Keratinocyte (primary cell): ENCODE measurements around the gene TRAPPC2. TPM values are rescaled to one million over a fixed set of nuclear protein-coding genes. Genes with fewer than 3 reads are reported as not detected.

ENCODE experiments used
- DNase-seq: peaks from one replicate; pipeline ENCODE4 v3.0.0-alpha.2; 2011; ENCODE audit warnings: low read depth, missing footprints, low spot score
- FAIRE-seq: peaks from 2 replicates; lab custom pipeline; 2011; peaks lifted over from hg19 to GRCh38; lab: Jason Lieb, UNC
- H2AFZ ChIP-seq: 2 replicates; pipeline ENCODE4 v1.6.0; 2012; ENCODE audit warnings: low read length, control low read depth, inconsistent platforms; ENCODE audit not compliant: control insufficient read depth
- H3K27ac ChIP-seq: 2 replicates; pipeline ENCODE4 v1.5.1; 2011; ENCODE audit warnings: low read length; ENCODE audit not compliant: control insufficient read depth, insufficient read depth
- H3K27me3 ChIP-seq: 3 replicates; pipeline ENCODE4 v1.6.0; 2011; ENCODE audit warnings: low read length; ENCODE audit not compliant: control insufficient read depth, insufficient read depth; ENCODE audit errors: extremely low read depth
- H3K36me3 ChIP-seq, 2 experiments: 2 replicates in 1 of 2; 3 replicates in 1 of 2; pipeline ENCODE4 v1.5.1; 2011; ENCODE audit warnings: low read length in 2 of 2, mild to moderate bottlenecking in 1 of 2; ENCODE audit not compliant: control insufficient read depth in 2 of 2, insufficient read depth in 2 of 2; ENCODE audit errors: extremely low read depth in 1 of 2
- H3K4me1 ChIP-seq: 3 replicates; pipeline ENCODE4 v1.5.1; 2011; ENCODE audit warnings: low read length; ENCODE audit not compliant: control insufficient read depth, insufficient read depth; ENCODE audit errors: extremely low read depth
- H3K4me2 ChIP-seq: 3 replicates; pipeline ENCODE4 v1.6.0; 2011; ENCODE audit warnings: low read depth, low read length; ENCODE audit not compliant: control insufficient read depth, insufficient read depth; ENCODE audit errors: extremely low read depth
- H3K4me3 ChIP-seq, 3 experiments: fragments of 200-600 bp in 1 of 3; sonication (generic) in 1 of 3; 2 replicates in 2 of 3; 3 replicates in 1 of 3; pipeline ENCODE4 v1.5.1; 2011 to 2016; ENCODE audit warnings: low read length in 3 of 3, mild to moderate bottlenecking in 3 of 3, control low read depth in 2 of 3, inconsistent platforms in 1 of 3, low read depth in 1 of 3, mixed read lengths in 1 of 3, mixed run types in 1 of 3, moderate library complexity in 1 of 3; ENCODE audit not compliant: control insufficient read depth in 2 of 3, insufficient read depth in 2 of 3; ENCODE audit errors: extremely low read depth in 1 of 3
- H3K79me2 ChIP-seq: 2 replicates; pipeline ENCODE4 v1.6.0; 2012; ENCODE audit warnings: low read length; ENCODE audit not compliant: control insufficient read depth, insufficient read depth
- H3K9ac ChIP-seq: 3 replicates; pipeline ENCODE4 v1.6.0; 2011; ENCODE audit warnings: low read length; ENCODE audit not compliant: control insufficient read depth, insufficient read depth; ENCODE audit errors: extremely low read depth
- H3K9me1 ChIP-seq: 3 replicates; pipeline ENCODE4 v1.6.0; 2011; ENCODE audit warnings: low read length; ENCODE audit not compliant: control insufficient read depth, insufficient read depth; ENCODE audit errors: extremely low read depth
- H3K9me3 ChIP-seq: 2 replicates; pipeline ENCODE4 v1.5.1; 2012; ENCODE audit warnings: low read depth, low read length; ENCODE audit not compliant: control insufficient read depth
- H4K20me1 ChIP-seq: 3 replicates; pipeline ENCODE4 v1.6.0; 2011; ENCODE audit warnings: low read length; ENCODE audit not compliant: control insufficient read depth, insufficient read depth; ENCODE audit errors: extremely low read depth
- CTCF ChIP-seq, 3 experiments: IDR thresholded peaks in 1 of 3; conservative IDR thresholded peaks in 1 of 3; optimal IDR thresholded peaks in 1 of 3; 2 replicates in 2 of 3; 3 replicates in 1 of 3; pipeline versions ENCODE3 to v1.5.1; 2011; ENCODE audit warnings: low read length in 3 of 3, mild to moderate bottlenecking in 3 of 3, moderate library complexity in 2 of 3, control low read depth in 1 of 3, inconsistent platforms in 1 of 3; ENCODE audit not compliant: insufficient read depth in 2 of 3; ENCODE audit errors: extremely low read depth in 1 of 3
- EZH2 ChIP-seq: IDR thresholded peaks from one replicate; pipeline ENCODE4 v1.6.1; 2012; ENCODE audit warnings: inconsistent platforms, mild to moderate bottlenecking, low read length, moderate library complexity
- dilution Hi-C: fragments of 300-500 bp; cut with MboI; formaldehyde crosslinking; loops from one replicate; pipeline ENCODE4 v1.7.0; 2020; ENCODE audit warnings: low sequenced_read_pairs; ENCODE audit not compliant: extremely low pct_ligation_motif_present
- polyA plus RNA-seq, 5 experiments: library from polyadenylated mRNA; depleted of rRNA in 3 of 5; stranded (reverse) in 3 of 5; stranded (forward) in 1 of 5; unstranded in 1 of 5; fragments of >200 nt; gene quantifications; 1 replicate in 1 of 5; 2 replicates in 3 of 5; 3 replicates in 1 of 5; pipeline versions ENCODE4 v1.2.1 to v1.2.3, GENCODE V29; 2011 to 2012; ENCODE audit warnings: missing spikeins in 2 of 5, low read depth in 1 of 5, low replicate concordance in 1 of 5

TRAPPC2 gene
- polyA plus RNA-seq, 1 donor (not counting 4 experiments of a cell fraction or from before 2014, with no cell fraction given), result 19.0 TPM

GRCh38 chrX:13716455-13716854, 18.0 kb downstream of the TRAPPC2 start:
- Histone ChIP-seq H3K9me1 (no peaks in the 10 kb centered on the region), H3K27me3 (no peaks in the 10 kb centered on the region), H3K36me3 (peaks cover 14 to 18% of the 10 kb centered on the region in 2 experiments), H3K4me3 (no peak overlapping the region), H3K9me3 (no peaks in the 10 kb centered on the region), H3K4me2 (no peak overlapping the region), H3K4me1 (no peaks in the 10 kb centered on the region), H2AFZ (no peak overlapping the region), H3K9ac (no peak overlapping the region), H3K79me2 (peaks cover 9% of the 10 kb centered on the region), H4K20me1 (no peaks in the 10 kb centered on the region), H3K27ac (no peak overlapping the region)
- dilution Hi-C loops, result no loop called here
- no peak for FAIRE-seq
- no peak for DNase-seq
- TF ChIP-seq EZH2 (no peak), CTCF (optimal IDR thresholded peaks at IDR 0.05 in 1 of 3, IDR thresholded peaks at IDR 0.05 in 1 of 3, conservative IDR thresholded peaks at IDR 0.05 in 1 of 3; ENCODE audit: extremely low read depth in 1 of 3, insufficient read depth in 2 of 3, low read length in 3 of 3) (no peak)

DNA sequence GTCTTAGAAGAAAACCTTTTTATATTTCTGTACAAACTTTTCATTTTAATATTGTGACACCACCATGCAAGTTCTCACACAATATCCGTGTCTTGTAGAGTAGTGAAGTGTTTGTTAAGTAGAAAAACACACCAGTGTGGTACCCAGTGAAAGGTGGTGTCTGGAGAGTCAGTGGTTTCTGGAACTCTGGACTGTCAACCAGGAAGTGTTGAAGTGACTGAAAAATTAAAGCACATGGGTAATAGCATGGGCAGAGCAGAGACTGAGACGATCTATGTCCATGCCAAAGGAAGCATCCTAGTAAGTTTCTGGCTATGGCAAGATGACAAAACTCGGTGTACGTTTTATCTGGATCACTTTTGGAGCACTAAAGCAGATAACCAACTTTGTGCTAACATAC, 23.3 kb downstream of the TRAPPC2 start:
- no peaks in the 10 kb centered on the region for H4K20me1 ChIP-seq
- H3K9me3 ChIP-seq, result no peaks in the 10 kb centered on the region
- DNase-seq (no peak), FAIRE-seq (peak; percentile 36)
- no peak overlapping the region for H3K4me2 ChIP-seq
- dilution Hi-C loops, result no loop called here
- no peak for TF ChIP-seq EZH2
- H2AFZ ChIP-seq, result no peak overlapping the region
- H3K4me3 ChIP-seq, result no peak overlapping the region
- H3K27me3 ChIP-seq, result no peaks in the 10 kb centered on the region
- no peaks in the 10 kb centered on the region for H3K4me1 ChIP-seq
- H3K36me3 ChIP-seq, result peaks cover 16% of the 10 kb centered on the region in 2 experiments
- no peak overlapping the region for H3K9ac ChIP-seq
- no peak overlapping the region for H3K27ac ChIP-seq
- H3K79me2 ChIP-seq, result peaks cover 8% of the 10 kb centered on the region
- no peaks in the 10 kb centered on the region for H3K9me1 ChIP-seq

GRCh38 chrX:13703589-13703988, 30.8 kb downstream of the TRAPPC2 start:
- Histone ChIP-seq H3K9me1 (peaks cover 2% of the 10 kb centered on the region), H2AFZ (no peak overlapping the region), H3K4me3 (no peak overlapping the region), H3K4me1 (peaks cover 22% of the 10 kb centered on the region), H3K9me3 (no peaks in the 10 kb centered on the region), H3K36me3 (peaks cover 0 to 5% of the 10 kb centered on the region in 2 experiments), H3K79me2 (peaks cover 38% of the 10 kb centered on the region), H4K20me1 (no peaks in the 10 kb centered on the region), H3K4me2 (peak overlapping the region; percentile 40), H3K27ac (no peak overlapping the region), H3K9ac (no peak overlapping the region), H3K27me3 (no peaks in the 10 kb centered on the region)
- TF ChIP-seq EZH2 (no peak), CTCF (optimal IDR thresholded peaks at IDR 0.05 in 1 of 3, IDR thresholded peaks at IDR 0.05 in 1 of 3, conservative IDR thresholded peaks at IDR 0.05 in 1 of 3; ENCODE audit: extremely low read depth in 1 of 3, insufficient read depth in 2 of 3, low read length in 3 of 3) (no peak)
- dilution Hi-C loops, result no loop called here
- DNase-seq (no peak), FAIRE-seq (no peak)
